ENCODE results near the gene AARS1.

DNA sequence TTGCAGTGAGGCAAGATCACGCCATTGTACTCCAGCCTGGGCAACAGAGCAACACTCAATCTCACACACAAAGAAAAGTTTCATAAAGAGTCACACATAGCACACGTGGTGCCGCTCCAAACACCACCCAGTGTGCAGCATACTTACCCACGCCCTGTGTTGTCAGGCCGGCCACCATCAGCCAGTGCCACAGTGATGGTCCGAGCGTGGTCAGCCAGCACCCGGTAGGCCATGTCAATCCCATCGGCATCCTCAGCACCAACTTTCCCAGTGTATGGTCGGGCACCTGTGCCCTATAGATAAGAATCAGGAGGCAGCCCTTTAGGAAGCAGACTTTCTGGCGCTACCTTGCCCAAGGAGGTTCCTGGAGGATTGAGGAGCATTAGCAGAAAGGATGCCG, 19.8 kb downstream of the AARS1 start:
- TF ChIP-seq POLR2A (IDR thresholded peaks at IDR 0.05) = no peak
- no peak for TF ChIP-seq POLR2AphosphoS5 (IDR thresholded peaks at IDR 0.05)

Data from sigmoid colon (tissue), 4 donors.